Fibroblast of pulmonary artery (primary cell): ENCODE data around the gene PHTF2.
"Not testable (repeated sequence)": the region's sequence is repeated elsewhere in the genome, so short reads cannot be mapped to it uniquely, and the experiment has no call there.

Experiments
- DNase-seq: peaks from one replicate; pipeline ENCODE4 v3.0.0-alpha.2; 2010; ENCODE audit warnings: low read depth
- H3K4me3 ChIP-seq: replicated peaks from 2 replicates; pipeline ENCODE4 v1.5.1; 2011; ENCODE audit warnings: low read depth, mild to moderate bottlenecking, control low read depth, low read length, moderate library complexity
- TF ChIP-seq, protein P1 (sequence below): IDR thresholded peaks from 2 replicates; pipeline ENCODE4 v1.5.1; 2011; ENCODE audit warnings: mild to moderate bottlenecking, control low read depth, low read length, inconsistent platforms; ENCODE audit errors: missing control alignments

The PHTF2 gene

DNA sequence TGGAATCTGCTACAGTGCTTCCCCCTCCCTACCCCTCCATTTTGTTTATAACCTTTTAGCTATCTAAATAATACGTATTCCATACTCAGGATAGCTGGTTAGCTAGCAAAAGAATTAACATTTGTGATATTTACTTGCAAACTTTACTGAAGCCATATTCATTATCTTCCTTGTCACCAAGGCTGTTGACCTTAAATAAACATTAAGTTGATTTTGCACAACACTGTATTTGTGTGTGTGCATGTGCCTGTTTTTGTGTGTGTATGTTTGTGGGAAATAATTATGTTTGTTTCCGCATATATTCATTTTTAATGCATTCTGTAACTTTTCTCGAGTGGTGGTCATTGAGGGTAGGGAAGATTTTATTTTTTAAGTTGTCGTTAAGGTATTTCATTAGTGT, 16.2 kb upstream of the PHTF2 start:
- TF ChIP-seq, protein P1, sequence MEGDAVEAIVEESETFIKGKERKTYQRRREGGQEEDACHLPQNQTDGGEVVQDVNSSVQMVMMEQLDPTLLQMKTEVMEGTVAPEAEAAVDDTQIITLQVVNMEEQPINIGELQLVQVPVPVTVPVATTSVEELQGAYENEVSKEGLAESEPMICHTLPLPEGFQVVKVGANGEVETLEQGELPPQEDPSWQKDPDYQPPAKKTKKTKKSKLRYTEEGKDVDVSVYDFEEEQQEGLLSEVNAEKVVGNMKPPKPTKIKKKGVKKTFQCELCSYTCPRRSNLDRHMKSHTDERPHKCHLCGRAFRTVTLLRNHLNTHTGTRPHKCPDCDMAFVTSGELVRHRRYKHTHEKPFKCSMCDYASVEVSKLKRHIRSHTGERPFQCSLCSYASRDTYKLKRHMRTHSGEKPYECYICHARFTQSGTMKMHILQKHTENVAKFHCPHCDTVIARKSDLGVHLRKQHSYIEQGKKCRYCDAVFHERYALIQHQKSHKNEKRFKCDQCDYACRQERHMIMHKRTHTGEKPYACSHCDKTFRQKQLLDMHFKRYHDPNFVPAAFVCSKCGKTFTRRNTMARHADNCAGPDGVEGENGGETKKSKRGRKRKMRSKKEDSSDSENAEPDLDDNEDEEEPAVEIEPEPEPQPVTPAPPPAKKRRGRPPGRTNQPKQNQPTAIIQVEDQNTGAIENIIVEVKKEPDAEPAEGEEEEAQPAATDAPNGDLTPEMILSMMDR: no peak
- DNase-seq: no peak
- no peak overlapping the region for H3K4me3 ChIP-seq

DNA sequence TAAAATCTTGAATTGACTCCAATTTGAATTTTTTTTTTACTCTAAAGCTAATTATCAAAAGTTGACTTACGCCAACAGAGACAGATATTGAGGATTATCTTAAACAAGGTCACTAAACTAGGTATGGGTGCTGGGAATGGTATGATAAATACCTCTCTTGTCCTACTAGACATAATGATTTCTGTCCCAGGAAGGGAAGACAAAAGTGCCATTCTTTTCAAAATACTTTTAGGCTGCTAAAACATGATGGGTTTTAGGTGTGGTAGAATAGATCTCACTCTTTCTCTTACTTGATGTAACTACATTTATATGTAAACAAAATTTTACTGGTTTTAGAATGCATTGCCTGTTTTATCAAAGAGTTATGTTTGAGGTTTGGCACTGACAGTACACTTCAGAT, 15.5 kb upstream of the PHTF2 start:
- no peak overlapping the region for H3K4me3 ChIP-seq
- TF ChIP-seq, protein P1: no peak
- no peak for DNase-seq

DNA sequence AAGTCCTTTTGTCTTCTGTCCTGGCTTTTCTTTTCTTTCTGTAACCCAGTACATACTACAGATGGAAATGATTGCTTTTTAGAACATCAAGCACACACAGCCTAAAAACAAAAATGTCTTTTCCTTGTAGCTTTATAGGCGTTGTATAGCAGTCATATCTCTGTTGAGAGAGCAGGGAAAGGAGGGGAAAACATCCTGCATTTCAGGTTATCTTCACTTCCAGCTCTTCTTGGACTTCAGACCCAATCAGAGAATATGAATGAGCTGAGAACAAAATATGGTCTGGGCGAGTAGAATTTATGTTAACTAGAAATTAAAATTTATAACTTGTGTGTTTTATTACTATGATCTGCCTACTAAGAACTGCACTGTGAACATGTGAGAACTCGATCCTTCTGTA, 15.0 kb upstream of the PHTF2 start:
- no peak overlapping the region for H3K4me3 ChIP-seq
- TF ChIP-seq, protein P1: no peak
- DNase-seq: no peak

DNA sequence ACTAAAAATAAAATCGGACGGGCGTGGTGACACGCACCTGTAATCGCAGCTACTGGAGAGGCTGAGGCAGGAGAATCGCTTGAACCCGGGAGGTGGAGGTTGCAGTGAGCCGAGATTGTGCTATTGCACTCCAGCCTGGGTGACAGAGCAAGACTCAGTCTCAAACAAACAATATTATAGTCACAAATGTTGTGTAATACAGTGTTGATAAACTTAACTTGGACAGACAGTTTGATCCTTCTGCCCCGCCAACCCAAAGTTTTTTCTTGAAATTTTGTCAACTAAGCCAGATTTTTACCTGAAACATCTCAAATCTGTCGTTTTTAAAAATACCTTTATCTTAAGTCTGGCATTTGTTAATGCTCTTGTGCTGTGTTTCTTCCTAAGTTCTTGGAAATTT, 14.1 kb upstream of the PHTF2 start:
- H3K4me3 ChIP-seq, DNase-seq: not testable (repeated sequence)

DNA sequence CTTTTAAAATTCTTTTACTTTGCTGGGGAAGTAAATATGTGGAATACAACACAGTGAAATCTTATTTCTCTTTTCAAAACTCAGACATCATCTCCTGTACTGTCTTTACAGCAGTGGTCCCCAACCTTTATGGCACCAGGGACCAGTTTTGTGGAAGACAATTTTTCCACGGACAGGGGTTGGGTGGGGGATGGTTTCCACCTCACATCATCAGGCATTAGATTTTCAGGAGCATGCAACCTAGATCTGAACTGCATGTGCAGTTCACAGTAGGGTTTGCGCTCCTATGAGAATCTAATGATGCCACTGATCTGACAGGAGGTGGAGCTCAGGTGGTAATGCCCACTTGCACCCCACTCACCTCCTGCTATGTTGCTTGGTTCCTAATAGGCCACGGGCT, 12.6 kb upstream of the PHTF2 start:
- DNase-seq: no peak
- TF ChIP-seq, protein P1: no peak

DNA sequence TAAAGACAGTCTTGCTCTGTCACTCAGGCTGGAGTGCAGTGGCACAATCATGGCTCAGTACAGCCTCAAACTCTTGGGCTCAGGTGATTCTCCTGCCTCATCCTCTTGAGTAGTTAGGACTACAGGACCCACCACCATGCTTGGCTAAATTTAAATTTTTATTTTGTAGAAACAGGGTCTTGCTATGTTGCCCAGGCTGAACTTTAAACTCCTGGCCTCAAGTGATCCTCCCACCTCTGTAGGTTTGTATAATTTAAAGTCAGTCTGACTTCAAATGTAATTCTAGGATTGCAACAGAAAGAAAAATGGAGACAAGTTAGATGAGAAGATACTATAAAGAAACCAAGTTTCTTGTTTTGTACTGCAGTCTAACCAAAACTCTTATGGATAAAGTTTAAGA, 11.8 kb upstream of the PHTF2 start:
- TF ChIP-seq, protein P1: no peak

More for the DNA sequence above, 12.6 kb upstream of the PHTF2 start:
- H3K4me3 ChIP-seq: no peak overlapping the region

DNA sequence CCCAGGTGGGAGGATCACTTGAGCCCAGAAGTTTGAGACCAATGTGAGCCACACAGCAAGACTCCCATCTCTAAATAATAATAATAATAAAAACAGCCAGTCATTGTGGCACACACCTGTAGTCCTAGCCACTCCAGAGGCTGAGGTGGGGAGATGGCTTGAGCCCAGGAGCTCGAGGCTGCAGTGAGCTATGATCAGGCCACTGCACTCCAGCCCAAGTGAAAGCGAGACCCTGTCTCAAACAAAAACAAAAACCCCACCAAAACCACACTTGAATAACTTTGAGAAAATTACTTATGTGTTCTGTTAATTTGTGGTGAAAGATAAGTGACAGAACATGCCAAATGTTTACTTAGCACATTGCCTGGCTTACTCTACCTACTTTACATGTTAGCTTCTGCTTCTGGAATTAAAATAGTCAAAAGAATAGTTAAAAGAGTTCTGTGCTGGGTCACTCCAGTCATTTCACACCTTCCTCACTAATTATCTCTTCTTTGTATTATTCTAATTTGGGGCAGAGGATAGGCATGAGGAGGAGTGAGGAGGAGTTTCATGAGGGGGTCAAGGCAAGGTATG, 10.2 kb upstream of the PHTF2 start:
- no peak for DNase-seq
- TF ChIP-seq, protein P1: no peak
- H3K4me3 ChIP-seq: no peak overlapping the region

More for the DNA sequence above, 11.8 kb upstream of the PHTF2 start:
- no peak for DNase-seq
- H3K4me3 ChIP-seq: no peak overlapping the region
